Mucosa of stomach (tissue), 1 donor: ENCODE data around the gene NCL.

Source experiments
- H3K27me3 ChIP-seq: one replicate; pipeline ENCODE4 v1.7.0; 2013; ENCODE audit warnings: mild to moderate bottlenecking, low read length; ENCODE audit not compliant: control insufficient read depth, insufficient read depth
- H3K36me3 ChIP-seq: one replicate; pipeline ENCODE4 v1.7.0; 2013; ENCODE audit warnings: low read length; ENCODE audit not compliant: control insufficient read depth, insufficient read depth
- H3K4me1 ChIP-seq: one replicate; pipeline ENCODE4 v1.7.0; 2013; ENCODE audit warnings: mild to moderate bottlenecking, low read length; ENCODE audit not compliant: control insufficient read depth, insufficient read depth
- H3K4me3 ChIP-seq: one replicate; pipeline ENCODE4 v1.7.0; 2013; ENCODE audit warnings: low read length
- H3K9ac ChIP-seq: one replicate; pipeline ENCODE4 v1.7.0; 2013; ENCODE audit warnings: mild to moderate bottlenecking, low read length, moderate library complexity
- H3K9me3 ChIP-seq: one replicate; pipeline ENCODE4 v1.7.0; 2013; ENCODE audit warnings: mild to moderate bottlenecking, low read length, moderate library complexity; ENCODE audit not compliant: control insufficient read depth
- donor health status: Pancreatic carcinoma.

The NCL gene, protein sequence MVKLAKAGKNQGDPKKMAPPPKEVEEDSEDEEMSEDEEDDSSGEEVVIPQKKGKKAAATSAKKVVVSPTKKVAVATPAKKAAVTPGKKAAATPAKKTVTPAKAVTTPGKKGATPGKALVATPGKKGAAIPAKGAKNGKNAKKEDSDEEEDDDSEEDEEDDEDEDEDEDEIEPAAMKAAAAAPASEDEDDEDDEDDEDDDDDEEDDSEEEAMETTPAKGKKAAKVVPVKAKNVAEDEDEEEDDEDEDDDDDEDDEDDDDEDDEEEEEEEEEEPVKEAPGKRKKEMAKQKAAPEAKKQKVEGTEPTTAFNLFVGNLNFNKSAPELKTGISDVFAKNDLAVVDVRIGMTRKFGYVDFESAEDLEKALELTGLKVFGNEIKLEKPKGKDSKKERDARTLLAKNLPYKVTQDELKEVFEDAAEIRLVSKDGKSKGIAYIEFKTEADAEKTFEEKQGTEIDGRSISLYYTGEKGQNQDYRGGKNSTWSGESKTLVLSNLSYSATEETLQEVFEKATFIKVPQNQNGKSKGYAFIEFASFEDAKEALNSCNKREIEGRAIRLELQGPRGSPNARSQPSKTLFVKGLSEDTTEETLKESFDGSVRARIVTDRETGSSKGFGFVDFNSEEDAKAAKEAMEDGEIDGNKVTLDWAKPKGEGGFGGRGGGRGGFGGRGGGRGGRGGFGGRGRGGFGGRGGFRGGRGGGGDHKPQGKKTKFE

DNA sequence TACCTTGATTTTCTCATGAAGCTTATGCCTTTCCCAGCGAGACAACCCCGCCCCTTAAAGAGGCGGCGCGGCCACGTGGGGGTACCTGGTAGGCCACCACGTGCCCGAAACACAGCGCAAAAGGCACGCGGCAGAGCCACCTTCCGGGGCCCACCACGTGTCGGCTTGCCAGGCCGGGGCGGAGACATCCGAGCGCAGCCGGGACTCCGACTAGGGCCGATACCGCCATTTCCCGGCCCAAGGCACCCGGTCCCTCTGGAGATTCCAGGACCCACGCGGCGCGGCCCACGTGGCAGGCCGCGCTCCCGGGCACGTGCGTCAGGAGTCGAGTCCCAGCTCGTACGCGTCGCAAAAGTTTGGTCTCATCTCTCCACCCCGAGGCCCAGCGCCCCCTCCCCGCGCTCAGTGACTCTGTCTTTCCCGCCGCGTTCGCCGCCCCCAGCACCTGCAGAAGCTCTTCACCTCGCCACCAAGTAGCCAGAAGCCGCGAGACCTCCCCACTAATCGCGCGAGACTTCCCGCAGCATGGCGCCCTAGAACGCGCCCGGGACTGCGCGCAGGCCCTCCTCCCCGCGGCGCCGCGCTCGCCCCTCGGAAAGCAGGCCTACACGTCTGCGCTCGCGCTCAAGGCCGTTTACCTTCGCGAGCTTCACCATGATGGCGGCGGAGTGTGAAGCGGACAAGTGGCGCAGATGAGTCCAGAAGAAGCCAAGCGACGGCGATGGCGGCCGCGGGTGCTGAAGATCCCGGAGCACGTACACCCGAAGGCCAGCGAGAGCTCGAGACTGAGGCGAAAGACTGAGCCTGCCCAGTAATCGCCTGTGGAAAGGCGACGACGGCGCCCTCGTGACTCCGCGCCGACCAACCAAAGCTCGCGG is at the start of gene NCL:
TSS of gene NCL (minus strand) at position 787 of the 878 bp plus-strand sequence. CDS start at position 656, 131 bp downstream.
- Histone ChIP-seq H3K9ac (peak within 1 kb of the TSS; percentile 92), H3K4me1 (peaks cover 17% of the 10 kb centered on the region), H3K27me3 (no peaks in the 10 kb centered on the region), H3K9me3 (no peaks in the 10 kb centered on the region), H3K36me3 (peaks cover 16% of the 10 kb centered on the region), H3K4me3 (peak within 1 kb of the TSS; percentile 80)

GRCh38 chr2:231513746-231514224 is 49.5 kb upstream of the NCL start:
- H3K9me3 ChIP-seq, result no peaks in the 10 kb centered on the region
- peak overlapping the region; percentile 73 for H3K9ac ChIP-seq
- H3K27me3 ChIP-seq, result no peaks in the 10 kb centered on the region
- H3K4me1 ChIP-seq, result peaks cover 12% of the 10 kb centered on the region
- H3K4me3 ChIP-seq, result peak overlapping the region; percentile 69
- H3K36me3 ChIP-seq, result no peaks in the 10 kb centered on the region

- Histone ChIP-seq H3K9ac (no peak overlapping the region), H3K36me3 (no peaks in the 10 kb centered on the region), H3K4me1 (peaks cover 12% of the 10 kb centered on the region), H3K27me3 (no peaks in the 10 kb centered on the region), H3K9me3 (no peaks in the 10 kb centered on the region), H3K4me3 (no peak overlapping the region)
Observed at GRCh38 chr2:231512222-231512621, 47.9 kb upstream of the NCL start.

GRCh38 chr2:231503766-231504165 is 39.5 kb upstream of the NCL start:
- no peaks in the 10 kb centered on the region for H3K9me3 ChIP-seq
- H3K36me3 ChIP-seq, result no peaks in the 10 kb centered on the region
- no peaks in the 10 kb centered on the region for H3K4me1 ChIP-seq
- H3K4me3 ChIP-seq, result no peak overlapping the region
- no peaks in the 10 kb centered on the region for H3K27me3 ChIP-seq
- no peak overlapping the region for H3K9ac ChIP-seq

DNA sequence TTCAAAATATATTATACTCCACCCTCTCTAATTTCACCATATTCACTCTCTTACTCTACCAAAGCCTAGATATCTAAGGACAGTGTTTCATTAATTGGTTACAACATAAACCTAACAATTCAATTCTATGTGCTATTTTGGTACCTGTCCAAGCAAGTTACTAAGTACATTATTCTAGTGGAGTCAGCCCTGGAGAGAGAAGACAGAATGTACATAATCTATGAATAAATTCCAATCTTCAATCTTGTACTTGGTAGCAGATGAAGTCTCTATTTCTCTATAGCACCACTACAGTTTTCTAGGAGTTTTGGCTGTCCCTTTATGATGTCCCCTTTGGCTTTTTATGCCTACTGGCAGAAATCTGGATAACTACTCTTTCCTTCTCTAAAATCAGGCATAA is 38.3 kb upstream of the NCL start:
- Histone ChIP-seq H3K4me3 (no peak overlapping the region), H3K9ac (no peak overlapping the region), H3K36me3 (no peaks in the 10 kb centered on the region), H3K4me1 (no peaks in the 10 kb centered on the region), H3K9me3 (no peaks in the 10 kb centered on the region), H3K27me3 (no peaks in the 10 kb centered on the region)

DNA sequence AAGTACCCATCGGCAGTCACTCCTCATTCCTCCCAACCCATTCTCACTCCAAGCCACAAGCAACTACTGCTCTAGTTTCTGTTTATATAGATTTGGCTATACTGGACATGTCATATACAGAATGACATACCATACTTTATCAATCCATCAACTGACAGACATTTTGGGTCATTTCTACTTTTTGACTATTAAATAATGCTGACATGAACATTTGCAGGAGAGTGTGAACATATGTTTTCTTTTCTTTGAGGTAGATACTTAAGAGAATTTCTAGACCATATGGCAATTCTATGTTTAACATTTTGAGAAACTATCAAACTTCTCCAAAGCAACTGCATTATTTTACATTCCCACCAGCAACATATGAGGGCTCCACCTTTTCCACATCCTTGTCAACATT is 33.4 kb upstream of the NCL start:
- Histone ChIP-seq H3K4me1 (no peaks in the 10 kb centered on the region), H3K36me3 (no peaks in the 10 kb centered on the region), H3K4me3 (no peak overlapping the region), H3K9ac (no peak overlapping the region), H3K9me3 (no peaks in the 10 kb centered on the region), H3K27me3 (no peaks in the 10 kb centered on the region)

- Histone ChIP-seq H3K27me3 (no peaks in the 10 kb centered on the region), H3K9me3 (no peaks in the 10 kb centered on the region), H3K4me1 (no peaks in the 10 kb centered on the region), H3K4me3 (no peak overlapping the region), H3K36me3 (no peaks in the 10 kb centered on the region), H3K9ac (no peak overlapping the region)
Observed at GRCh38 chr2:231494669-231495068, 30.4 kb upstream of the NCL start.

- H3K9ac ChIP-seq, result no peak overlapping the region
- H3K4me3 ChIP-seq, result no peak overlapping the region
- H3K27me3 ChIP-seq, result no peaks in the 10 kb centered on the region
- no peaks in the 10 kb centered on the region for H3K4me1 ChIP-seq
- no peaks in the 10 kb centered on the region for H3K9me3 ChIP-seq
- no peaks in the 10 kb centered on the region for H3K36me3 ChIP-seq
Observed at GRCh38 chr2:231490801-231491200, 26.5 kb upstream of the NCL start.

DNA sequence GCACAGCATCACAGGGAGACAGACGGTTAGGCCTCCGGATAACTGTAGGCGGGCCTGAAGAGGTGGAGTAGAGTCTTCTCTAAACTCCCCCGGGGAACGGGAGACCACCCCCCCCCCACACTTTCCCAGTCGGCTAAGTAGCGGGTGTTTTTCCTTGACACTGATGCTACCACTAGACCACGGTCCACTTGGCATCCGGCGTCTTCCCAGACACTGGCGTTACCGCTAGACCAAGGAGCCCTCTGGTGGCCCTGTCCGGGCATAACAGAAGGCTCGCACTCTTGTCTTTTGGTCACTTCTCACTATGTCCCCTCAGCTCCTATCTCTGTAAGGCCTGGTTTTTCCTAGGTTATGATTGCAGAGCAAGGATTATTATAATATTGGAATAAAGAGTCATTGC is 25.7 kb upstream of the NCL start:
- H3K9ac ChIP-seq, result no peak overlapping the region

GRCh38 chr2:231488331-231488730 is 24.0 kb upstream of the NCL start:
- no peak overlapping the region for H3K4me3 ChIP-seq
- peaks cover 1% of the 10 kb centered on the region for H3K4me1 ChIP-seq
- H3K9ac ChIP-seq, result no peak overlapping the region
- no peaks in the 10 kb centered on the region for H3K9me3 ChIP-seq
- no peaks in the 10 kb centered on the region for H3K36me3 ChIP-seq
- H3K27me3 ChIP-seq, result no peaks in the 10 kb centered on the region

More for the DNA sequence above, 25.7 kb upstream of the NCL start:
- Histone ChIP-seq H3K4me3 (no peak overlapping the region), H3K36me3 (no peaks in the 10 kb centered on the region), H3K9me3 (no peaks in the 10 kb centered on the region), H3K4me1 (no peaks in the 10 kb centered on the region), H3K27me3 (no peaks in the 10 kb centered on the region)

GRCh38 chr2:231486851-231487596 is 22.7 kb upstream of the NCL start:
- Histone ChIP-seq H3K4me3 (no peak overlapping the region), H3K27me3 (no peaks in the 10 kb centered on the region), H3K4me1 (peaks cover 11% of the 10 kb centered on the region), H3K9me3 (no peaks in the 10 kb centered on the region), H3K9ac (no peak overlapping the region), H3K36me3 (no peaks in the 10 kb centered on the region)
